Stimulated activated CD4-positive, alpha-beta T cell treated with anti-CD3 and anti-CD28 coated beads, Interleukin-4, amount 100 ng/mL, for 48 hours (primary cell): ENCODE results near the gene CFAP251.
"Not testable (repeated sequence)": the region's sequence is repeated elsewhere in the genome, so short reads cannot be mapped to it uniquely, and the experiment has no call there.

ENCODE experiments used
- DNase-seq, 2 donors: peaks; one replicate each; pipeline ENCODE4 v3.0.0-alpha.2; 2020; ENCODE audit warnings: low read depth in 2 of 2

CFAP251 gene

GRCh38 chr12:121903202-121903601 is 15.2 kb upstream of the CFAP251 start:
- DNase-seq: no peak

DNA sequence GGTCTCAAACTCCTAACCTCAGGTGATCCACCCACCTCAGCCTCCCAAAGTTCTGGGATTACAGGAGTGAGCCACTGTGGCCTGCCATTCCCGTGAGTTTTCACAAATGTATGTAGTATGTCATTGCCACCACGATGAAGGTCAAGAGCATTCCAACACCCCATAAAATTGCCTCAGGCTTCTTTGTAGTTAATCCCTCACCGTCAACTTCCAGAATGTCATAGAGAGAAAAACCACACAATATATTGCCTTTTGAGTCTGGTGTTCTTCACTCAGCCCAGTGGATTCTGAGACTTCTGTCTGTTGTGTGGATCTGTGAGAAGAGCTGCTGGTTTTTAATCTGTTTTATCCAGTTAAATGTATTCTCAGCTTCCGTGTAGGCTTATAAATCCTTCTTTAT is 12.6 kb upstream of the CFAP251 start:
- no peak for DNase-seq

- DNase-seq: no peak
These were observed 9.7 kb upstream of the CFAP251 start for GRCh38 chr12:121908702-121909101.

GRCh38 chr12:121911824-121912585 is 6.4 kb upstream of the CFAP251 start:
- peak in 1 of 2 donors; percentile 36 for DNase-seq

- DNase-seq: no peak
These were observed 2.5 kb upstream of the CFAP251 start for GRCh38 chr12:121915841-121916321.

GRCh38 chr12:121916719-121917118 is 1.7 kb upstream of the CFAP251 start:
- DNase-seq: no peak

DNA sequence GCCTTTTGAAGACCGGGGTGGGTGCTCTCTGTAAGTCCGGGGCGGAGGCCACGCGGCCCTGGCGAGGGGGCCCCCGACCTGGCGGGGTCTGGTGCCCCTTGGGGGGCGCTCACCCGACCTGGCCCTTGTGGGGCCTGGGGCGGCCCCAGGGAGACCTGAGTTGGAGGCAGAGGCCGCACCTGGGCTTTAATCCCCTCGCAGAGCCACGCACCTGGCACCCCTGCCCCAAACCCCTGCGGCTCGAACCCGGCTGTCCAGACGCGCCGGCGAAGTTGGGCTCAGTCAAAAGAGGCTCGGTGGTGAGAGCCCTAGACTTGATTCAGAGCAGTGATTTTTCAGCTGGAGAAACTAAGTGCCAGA is 267 bp downstream of the CFAP251 start:
- DNase-seq: no peak

- DNase-seq: no peak
These were observed 2.7 kb downstream of the CFAP251 start for GRCh38 chr12:121921066-121921465.

GRCh38 chr12:121925358-121925695 is 6.9 kb downstream of the CFAP251 start:
- DNase-seq: no peak

GRCh38 chr12:121926874-121927706 is 8.7 kb downstream of the CFAP251 start:
- DNase-seq: no peak

- DNase-seq: no peak
These were observed 9.4 kb downstream of the CFAP251 start for GRCh38 chr12:121927813-121928212.

GRCh38 chr12:121929545-121929944 is 11.2 kb downstream of the CFAP251 start:
- not testable (repeated sequence) for DNase-seq

- DNase-seq: no peak
These were observed 12.5 kb downstream of the CFAP251 start for GRCh38 chr12:121930862-121931261.

- DNase-seq: no peak
These were observed 13.8 kb downstream of the CFAP251 start for GRCh38 chr12:121932176-121932536.

- no peak for DNase-seq
These were observed 14.6 kb downstream of the CFAP251 start for GRCh38 chr12:121932914-121933521.

GRCh38 chr12:121933522-121934308 is 15.3 kb downstream of the CFAP251 start:
- no peak for DNase-seq

- DNase-seq: no peak
These were observed 15.9 kb downstream of the CFAP251 start for GRCh38 chr12:121934309-121934664.

GRCh38 chr12:121937654-121938053 is 19.3 kb downstream of the CFAP251 start:
- no peak for DNase-seq

GRCh38 chr12:121939186-121939585 is 20.8 kb downstream of the CFAP251 start:
- DNase-seq: no peak

GRCh38 chr12:121939992-121940766 is 21.8 kb downstream of the CFAP251 start:
- no peak for DNase-seq

DNA sequence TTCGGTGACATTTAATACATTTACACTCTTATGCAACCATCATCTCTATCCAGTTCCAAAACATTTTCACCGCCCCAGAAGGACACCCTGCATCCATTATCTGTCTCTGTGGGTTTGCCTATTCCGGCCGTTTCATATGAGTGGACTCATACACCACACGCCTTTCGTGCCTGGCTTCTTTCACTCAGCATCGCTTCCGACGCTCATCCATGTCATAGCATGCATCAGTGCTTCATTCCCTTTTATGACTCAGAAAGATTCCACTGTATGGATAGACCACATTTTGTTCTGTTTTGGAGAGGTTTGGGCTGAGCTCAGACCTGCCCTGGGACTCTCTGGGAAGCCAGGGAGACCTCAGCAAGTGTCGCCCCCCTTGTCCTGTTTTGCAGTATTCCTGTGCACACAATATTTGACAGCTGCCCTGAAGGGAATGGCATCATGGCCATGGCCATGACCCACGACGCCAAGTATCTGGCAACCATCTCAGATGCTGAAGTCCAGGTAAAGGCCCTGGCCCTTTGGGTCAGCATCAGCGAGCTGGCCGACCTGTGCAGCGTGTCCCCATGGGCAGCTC is 23.8 kb downstream of the CFAP251 start:
- no peak for DNase-seq
